HFFc6 (cell line): ENCODE results near the gene MACROH2A1. TPM values are rescaled to one million over a fixed set of nuclear protein-coding genes. Genes with fewer than 3 reads are reported as not detected.
A peak's percentile ranks its signal among the peaks of the same experiment; 100 is the strongest.

ENCODE experiments used
- DNase-seq: peaks from one replicate; pipeline ENCODE4 v3.0.0-alpha.2; 2018
- H3K27ac Mint-ChIP-seq: 2 replicates; pipeline ENCODE4 v1.8.0; 2020; ENCODE audit warnings: mild to moderate bottlenecking, mixed read lengths
- H3K27me3 Mint-ChIP-seq: 2 replicates; pipeline ENCODE4 v1.8.0; 2021; ENCODE audit warnings: mild to moderate bottlenecking, moderate library complexity, mixed read lengths; ENCODE audit not compliant: insufficient read depth
- H3K36me3 Mint-ChIP-seq: 2 replicates; pipeline ENCODE4 v1.8.0; 2021; ENCODE audit warnings: low read depth, mixed read lengths
- H3K4me1 Mint-ChIP-seq: 2 replicates; pipeline ENCODE4 v1.8.0; 2020; ENCODE audit warnings: low read depth, mixed read lengths
- H3K4me3 Mint-ChIP-seq: 2 replicates; pipeline ENCODE4 v1.8.0; 2020; ENCODE audit warnings: mild to moderate bottlenecking, moderate library complexity, mixed read lengths
- H3K9me3 Mint-ChIP-seq: 2 replicates; pipeline ENCODE4 v1.8.0; 2020; ENCODE audit warnings: mild to moderate bottlenecking, mixed read lengths
- CTCF ChIP-seq: fragments of 200-600 bp; sonication (generic); IDR thresholded peaks from 2 replicates; pipeline ENCODE4 v1.5.0; 2021; ENCODE audit warnings: antibody characterized with exemption, mild to moderate bottlenecking
- total RNA-seq, 6 experiments: library from RNA; stranded (reverse); fragmentation: NEBNext Ultra II Directional; extraction: Animal tissue kit (Norgen Biotek cat#: 25700); gene quantifications; 2 replicates in 1 of 6; 3 replicates in 5 of 6; pipeline ENCODE4 v1.2.3, GENCODE V29; 2021

Gene MACROH2A1
- total RNA-seq, 6 experiments from 2014 or later: 116 to 144 (median 127) TPM

- no peak for TF ChIP-seq CTCF
- DNase-seq: no peak
- H3K27me3 Mint-ChIP-seq: peaks cover 5% of the 10 kb centered on the region
- no peaks in the 10 kb centered on the region for H3K9me3 Mint-ChIP-seq
- H3K4me3 Mint-ChIP-seq: peak overlapping the region; percentile 94
- peaks cover 60% of the 10 kb centered on the region for H3K4me1 Mint-ChIP-seq
- H3K27ac Mint-ChIP-seq: peak overlapping the region; percentile 80
- peaks cover 12% of the 10 kb centered on the region for H3K36me3 Mint-ChIP-seq
Observed at GRCh38 chr5:135398160-135398854, 724 bp downstream of the MACROH2A1 start.

GRCh38 chr5:135397084-135397483 lies 1.9 kb downstream of the MACROH2A1 start:
- TF ChIP-seq CTCF: no peak
- H3K4me1 Mint-ChIP-seq: peaks cover 72% of the 10 kb centered on the region
- H3K27me3 Mint-ChIP-seq: peaks cover 7% of the 10 kb centered on the region
- peak overlapping the region; percentile 94 for H3K4me3 Mint-ChIP-seq
- peaks cover 23% of the 10 kb centered on the region for H3K36me3 Mint-ChIP-seq
- peak overlapping the region; percentile 48; the same call in 1 of the 2 replicates for H3K27ac Mint-ChIP-seq
- DNase-seq: no peak
- H3K9me3 Mint-ChIP-seq: no peaks in the 10 kb centered on the region

DNA sequence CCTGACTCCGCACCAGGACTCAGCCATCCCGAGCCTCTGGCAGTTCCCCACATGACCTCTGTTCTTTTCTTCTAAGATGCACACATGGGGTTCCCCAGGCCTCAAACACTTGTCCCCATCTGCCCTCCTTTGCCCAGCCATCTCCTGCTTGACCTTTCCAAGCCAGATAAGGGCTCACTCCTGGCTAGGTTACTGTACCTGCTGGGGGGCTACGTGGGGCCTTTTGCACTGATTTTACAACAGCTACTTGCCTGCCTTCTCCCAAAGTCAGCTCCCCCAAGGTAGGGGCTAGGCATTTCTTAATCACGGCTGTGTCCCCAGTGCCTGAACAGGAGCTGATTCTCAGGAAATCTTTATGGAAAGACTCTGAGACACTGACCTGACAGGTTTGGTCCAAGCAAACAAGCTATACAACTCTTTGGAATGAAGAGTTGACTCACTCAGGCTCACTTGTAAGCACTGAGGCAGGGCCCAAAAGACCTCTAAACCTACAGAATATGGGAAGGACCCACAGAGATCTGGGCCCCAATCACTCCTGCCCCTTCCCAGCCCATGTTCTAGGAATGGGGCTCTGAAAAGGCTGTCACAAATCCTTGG lies 2.5 kb downstream of the MACROH2A1 start:
- Mint-ChIP-seq H3K4me1 (peaks cover 78% of the 10 kb centered on the region), H3K27ac (no peak overlapping the region; the same call in none of the 2 replicates), H3K27me3 (peaks cover 7% of the 10 kb centered on the region), H3K36me3 (peaks cover 23% of the 10 kb centered on the region), H3K9me3 (no peaks in the 10 kb centered on the region), H3K4me3 (peak overlapping the region; percentile 94; the same call in 1 of the 2 replicates)
- DNase-seq: no peak
- no peak for TF ChIP-seq CTCF

- 0 out of 2 replicates have a peak overlapping the region, but pooled peaks have one; percentile 2 for H3K27ac Mint-ChIP-seq
- H3K27me3 Mint-ChIP-seq: peaks cover 6% of the 10 kb centered on the region
- no peak for TF ChIP-seq CTCF
- H3K4me3 Mint-ChIP-seq: no peak overlapping the region
- no peaks in the 10 kb centered on the region for H3K9me3 Mint-ChIP-seq
- peaks cover 85% of the 10 kb centered on the region for H3K4me1 Mint-ChIP-seq
- DNase-seq: no peak
- peaks cover 23% of the 10 kb centered on the region for H3K36me3 Mint-ChIP-seq
Observed at GRCh38 chr5:135395866-135396265, 3.2 kb downstream of the MACROH2A1 start.

GRCh38 chr5:135395451-135395850 lies 3.6 kb downstream of the MACROH2A1 start:
- no peak for DNase-seq
- H3K9me3 Mint-ChIP-seq: no peaks in the 10 kb centered on the region
- H3K4me3 Mint-ChIP-seq: no peak overlapping the region
- peaks cover 23% of the 10 kb centered on the region for H3K36me3 Mint-ChIP-seq
- no peak for TF ChIP-seq CTCF
- H3K4me1 Mint-ChIP-seq: peaks cover 89% of the 10 kb centered on the region
- H3K27me3 Mint-ChIP-seq: peaks cover 4% of the 10 kb centered on the region
- H3K27ac Mint-ChIP-seq: peak overlapping the region; percentile 2; the same call in 1 of the 2 replicates
